ENCODE results near the gene COBL.
A peak's percentile ranks its signal among the peaks of the same experiment; 100 is the strongest.

Gene COBL

GRCh38 chr7:51316666-51317581, at the start of gene COBL:
Gene COBL (minus strand): TSS chr7:51316809. CDS start chr7:51316633, 176 bp downstream.
- no peak for DNase-seq

- DNase-seq, result no peak
Observed at GRCh38 chr7:51366172-51366728, 49.6 kb upstream of the COBL start.

GRCh38 chr7:51357821-51358220, 41.2 kb upstream of the COBL start:
- no peak for DNase-seq

GRCh38 chr7:51356849-51357516, 40.4 kb upstream of the COBL start:
- no peak for DNase-seq

GRCh38 chr7:51354897-51355296, 38.3 kb upstream of the COBL start:
- no peak for DNase-seq

- no peak for DNase-seq
Observed at GRCh38 chr7:51354434-51354833, 37.8 kb upstream of the COBL start.

- DNase-seq, result no peak
Observed at GRCh38 chr7:51352174-51353100, 35.8 kb upstream of the COBL start.

GRCh38 chr7:51351661-51352060, 35.1 kb upstream of the COBL start:
- no peak for DNase-seq

GRCh38 chr7:51350546-51350896, 33.9 kb upstream of the COBL start:
- no peak for DNase-seq

- peak; percentile 97 for DNase-seq
Observed at GRCh38 chr7:51349820-51350545, 33.4 kb upstream of the COBL start.

GRCh38 chr7:51346126-51346525, 29.5 kb upstream of the COBL start:
- DNase-seq, result peak; percentile 80

- DNase-seq, result peak; percentile 95
Observed at GRCh38 chr7:51344406-51345138, 28.0 kb upstream of the COBL start.

- no peak for DNase-seq
Observed at GRCh38 chr7:51340936-51341335, 24.3 kb upstream of the COBL start.

- DNase-seq, result no peak
Observed at GRCh38 chr7:51340029-51340838, 23.6 kb upstream of the COBL start.

- DNase-seq, result no peak
Observed at GRCh38 chr7:51335057-51335456, 18.4 kb upstream of the COBL start.

GRCh38 chr7:51329696-51330263, 13.2 kb upstream of the COBL start:
- DNase-seq, result no peak

- DNase-seq, result no peak
Observed at GRCh38 chr7:51328351-51328801, 11.8 kb upstream of the COBL start.

GRCh38 chr7:51327287-51327717, 10.7 kb upstream of the COBL start:
- DNase-seq, result no peak

- DNase-seq, result no peak
Observed at GRCh38 chr7:51326656-51327286, 10.2 kb upstream of the COBL start.

Data from NCI-H2029 treated with DMSO at 0.1 percent for 48 hours (cell line).